Measurements from ENCODE around the gene CCL1. TPM values are rescaled to one million over a fixed set of nuclear protein-coding genes. Genes with fewer than 3 reads are reported as not detected.
"Not testable (repeated sequence)": the region's sequence is repeated elsewhere in the genome, so short reads cannot be mapped to it uniquely, and the experiment has no call there.

Gene CCL1
- polyA plus RNA-seq, 3 donors from 2014 or later = not detected

- H3K4me3 Mint-ChIP-seq = no peak overlapping the region
- H3K4me1 Mint-ChIP-seq = peaks cover 5 to 18% of the 10 kb centered on the region in 2 donors
- H3K36me3 Mint-ChIP-seq = no peaks in the 10 kb centered on the region
- H3K27ac Mint-ChIP-seq = no peak overlapping the region
- no peak for DNase-seq
- H3K9me3 Mint-ChIP-seq = no peaks in the 10 kb centered on the region
- H3K27me3 Mint-ChIP-seq (ENCODE audit: low read depth in 3 of 3) = peaks cover 0 to 3% (median 2%) of the 10 kb centered on the region in 3 donors
Measured at GRCh38 chr17:34360601-34361270, 2.3 kb downstream of the CCL1 start.

DNA sequence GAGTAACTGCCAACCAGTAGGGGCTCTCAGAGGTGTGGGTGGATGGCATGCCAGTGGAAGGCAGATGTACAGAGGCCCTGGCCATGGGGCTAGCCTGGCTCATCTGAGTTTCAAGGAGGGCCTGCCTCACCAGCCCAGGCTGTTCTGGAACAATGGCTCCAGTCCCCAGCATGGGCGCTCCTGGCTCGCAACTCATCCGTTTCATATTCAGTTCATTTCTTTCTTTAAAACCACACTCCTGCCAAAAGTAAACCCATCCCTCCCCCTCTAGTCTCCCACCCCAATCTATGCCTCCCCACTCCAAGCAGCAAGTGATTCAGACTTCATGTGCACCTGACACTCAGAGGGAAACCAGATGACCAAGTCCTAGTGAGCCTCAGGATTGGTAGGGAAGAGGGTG, 4.4 kb downstream of the CCL1 start:
- Mint-ChIP-seq H3K27me3 (ENCODE audit: low read depth in 3 of 3) (peaks cover 0 to 6% (median 4%) of the 10 kb centered on the region in 3 donors), H3K4me1 (peaks cover 3 to 10% of the 10 kb centered on the region in 2 donors), H3K27ac (no peak overlapping the region), H3K36me3 (no peaks in the 10 kb centered on the region), H3K4me3 (no peak overlapping the region), H3K9me3 (no peaks in the 10 kb centered on the region)
- no peak for DNase-seq

- no peak for DNase-seq
- H3K36me3 Mint-ChIP-seq = no peaks in the 10 kb centered on the region
- H3K9me3 Mint-ChIP-seq = no peaks in the 10 kb centered on the region
- no peaks in the 10 kb centered on the region for H3K4me1 Mint-ChIP-seq
- H3K27me3 Mint-ChIP-seq (ENCODE audit: low read depth in 3 of 3) = peaks cover 2 to 4% (median 3%) of the 10 kb centered on the region in 3 donors
- H3K4me3 Mint-ChIP-seq = no peak overlapping the region
- H3K27ac Mint-ChIP-seq = no peak overlapping the region
Measured at GRCh38 chr17:34357398-34357797, 5.6 kb downstream of the CCL1 start.

- no peaks in the 10 kb centered on the region for H3K9me3 Mint-ChIP-seq
- H3K36me3 Mint-ChIP-seq = no peaks in the 10 kb centered on the region
- no peak within 1 kb of the TSS for H3K4me3 Mint-ChIP-seq
- no peaks in the 10 kb centered on the region for H3K4me1 Mint-ChIP-seq
- H3K27me3 Mint-ChIP-seq (ENCODE audit: low read depth in 3 of 3) = peaks cover 2 to 3% (median 3%) of the 10 kb centered on the region in 3 donors
- no peak within 1 kb of the TSS for H3K27ac Mint-ChIP-seq
- DNase-seq = no peak
Measured at GRCh38 chr17:34356194-34356593, 6.8 kb downstream of the CCL1 start, which contains the start of gene CCL13. Gene CCL13 (plus strand): TSS chr17:34356480. CDS start chr17:34356527, 47 bp downstream.

DNA sequence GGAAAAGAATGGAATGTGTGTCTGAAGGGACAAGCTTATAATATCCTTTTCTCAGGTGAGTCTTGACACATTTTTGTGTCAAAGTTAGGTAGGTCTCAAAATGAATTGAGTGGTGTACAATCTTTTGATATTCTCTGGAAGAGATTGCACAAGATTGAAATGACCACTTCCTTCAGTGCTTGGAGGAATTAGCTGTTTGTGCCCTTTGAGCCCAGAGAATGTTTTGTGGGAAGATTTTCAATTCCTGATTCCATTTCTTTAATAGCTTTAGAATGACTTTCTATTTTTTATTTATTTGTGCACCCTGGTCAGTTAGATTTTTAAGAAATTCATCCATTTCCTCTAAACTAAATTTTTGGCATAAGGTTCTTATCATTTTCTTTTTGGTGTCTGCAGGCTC, 8.4 kb downstream of the CCL1 start:
- Mint-ChIP-seq H3K9me3 (no peaks in the 10 kb centered on the region), H3K36me3 (no peaks in the 10 kb centered on the region), H3K27ac (no peak overlapping the region), H3K27me3 (ENCODE audit: low read depth in 3 of 3) (peaks cover 2 to 3% (median 3%) of the 10 kb centered on the region in 3 donors), H3K4me1 (no peaks in the 10 kb centered on the region), H3K4me3 (no peak overlapping the region)
- DNase-seq = no peak

- no peak overlapping the region for H3K27ac Mint-ChIP-seq
- no peaks in the 10 kb centered on the region for H3K4me1 Mint-ChIP-seq
- H3K36me3 Mint-ChIP-seq = no peaks in the 10 kb centered on the region
- H3K27me3 Mint-ChIP-seq (ENCODE audit: low read depth in 3 of 3) = peaks cover 1 to 3% (median 2%) of the 10 kb centered on the region in 3 donors
- DNase-seq = no peak
- H3K4me3 Mint-ChIP-seq = no peak overlapping the region
- H3K9me3 Mint-ChIP-seq = no peaks in the 10 kb centered on the region
Measured at GRCh38 chr17:34352191-34352590, 10.8 kb downstream of the CCL1 start.

DNA sequence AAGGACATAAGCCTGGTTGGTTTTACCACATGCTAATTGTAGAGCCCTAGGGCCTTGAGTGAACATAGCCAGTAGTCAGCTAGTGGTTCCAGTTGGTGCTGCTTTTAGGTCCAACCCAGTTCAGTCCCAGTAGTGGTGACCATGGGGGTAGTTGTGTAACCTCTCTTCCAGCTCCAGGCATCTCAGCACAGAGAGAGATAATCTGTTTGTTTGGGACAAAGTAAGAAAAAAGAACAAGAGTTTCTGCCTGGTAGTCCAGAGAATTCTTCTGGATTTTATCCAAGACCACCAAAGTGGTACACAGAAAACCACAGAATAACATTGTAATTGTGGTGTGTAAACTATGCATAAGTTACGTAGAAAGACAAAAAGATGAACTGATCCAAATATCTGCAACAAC, 11.9 kb downstream of the CCL1 start:
- Mint-ChIP-seq H3K4me1 (no peaks in the 10 kb centered on the region), H3K9me3 (no peaks in the 10 kb centered on the region), H3K27ac (no peak overlapping the region), H3K36me3 (no peaks in the 10 kb centered on the region), H3K27me3 (ENCODE audit: low read depth in 3 of 3) (peaks cover 1 to 3% (median 2%) of the 10 kb centered on the region in 3 donors), H3K4me3 (no peak overlapping the region)
- no peak for DNase-seq

- peaks cover under 1 to 2% (median 1%) of the 10 kb centered on the region in 3 donors for H3K27me3 Mint-ChIP-seq (ENCODE audit: low read depth in 3 of 3)
- DNase-seq = no peak
- H3K4me3 Mint-ChIP-seq = no peak overlapping the region
- H3K36me3 Mint-ChIP-seq = no peaks in the 10 kb centered on the region
- no peaks in the 10 kb centered on the region for H3K9me3 Mint-ChIP-seq
- H3K27ac Mint-ChIP-seq = no peak overlapping the region
- H3K4me1 Mint-ChIP-seq = no peaks in the 10 kb centered on the region
Measured at GRCh38 chr17:34349751-34350150, 13.3 kb downstream of the CCL1 start.

- no peaks in the 10 kb centered on the region for H3K4me1 Mint-ChIP-seq
- H3K9me3 Mint-ChIP-seq = no peaks in the 10 kb centered on the region
- no peak for DNase-seq
- peaks cover 0 to 2% (median 1%) of the 10 kb centered on the region in 3 donors for H3K27me3 Mint-ChIP-seq (ENCODE audit: low read depth in 3 of 3)
- H3K27ac Mint-ChIP-seq = no peak overlapping the region
- H3K36me3 Mint-ChIP-seq = no peaks in the 10 kb centered on the region
- H3K4me3 Mint-ChIP-seq = no peak overlapping the region
Measured at GRCh38 chr17:34347063-34347462, 16.0 kb downstream of the CCL1 start.

GRCh38 chr17:34341916-34342315, 21.1 kb downstream of the CCL1 start:
- Mint-ChIP-seq H3K27ac (no peak overlapping the region), H3K27me3 (ENCODE audit: low read depth in 3 of 3) (peaks cover 4 to 10% (median 10%) of the 10 kb centered on the region in 3 donors), H3K9me3 (no peaks in the 10 kb centered on the region), H3K4me1 (no peaks in the 10 kb centered on the region), H3K4me3 (no peak overlapping the region), H3K36me3 (no peaks in the 10 kb centered on the region)
- no peak for DNase-seq

GRCh38 chr17:34339138-34339770, 23.8 kb downstream of the CCL1 start:
- Mint-ChIP-seq H3K27me3 (ENCODE audit: low read depth in 3 of 3) (peaks cover 4 to 12% (median 11%) of the 10 kb centered on the region in 3 donors), H3K27ac (no peak overlapping the region), H3K4me1 (no peaks in the 10 kb centered on the region)

GRCh38 chr17:34337701-34338100, 25.3 kb downstream of the CCL1 start:
- no peak for DNase-seq
- H3K4me3 Mint-ChIP-seq = no peak overlapping the region
- H3K27me3 Mint-ChIP-seq (ENCODE audit: low read depth in 3 of 3) = peaks cover 4 to 14% (median 10%) of the 10 kb centered on the region in 3 donors
- H3K36me3 Mint-ChIP-seq = no peaks in the 10 kb centered on the region
- no peak overlapping the region for H3K27ac Mint-ChIP-seq
- no peaks in the 10 kb centered on the region for H3K9me3 Mint-ChIP-seq
- H3K4me1 Mint-ChIP-seq = no peaks in the 10 kb centered on the region

More at GRCh38 chr17:34339138-34339770, 23.8 kb downstream of the CCL1 start:
- Mint-ChIP-seq H3K9me3 (no peaks in the 10 kb centered on the region), H3K36me3 (no peaks in the 10 kb centered on the region), H3K4me3 (no peak overlapping the region)
- no peak for DNase-seq

GRCh38 chr17:34327580-34327979, 35.5 kb downstream of the CCL1 start:
- not testable (repeated sequence) for H3K4me3 Mint-ChIP-seq, DNase-seq, H3K27ac Mint-ChIP-seq, H3K4me1 Mint-ChIP-seq, H3K36me3 Mint-ChIP-seq
- peaks cover 4 to 14% (median 6%) of the 10 kb centered on the region in 3 donors for H3K27me3 Mint-ChIP-seq (ENCODE audit: low read depth in 3 of 3)
- peaks cover 0 to 11% (median 2%) of the 10 kb centered on the region in 6 donors for H3K9me3 Mint-ChIP-seq

GRCh38 chr17:34321964-34322363, 41.1 kb downstream of the CCL1 start:
- Mint-ChIP-seq H3K9me3 (peaks cover 0 to 11% (median 2%) of the 10 kb centered on the region in 6 donors), H3K27me3 (ENCODE audit: low read depth in 3 of 3) (peaks cover 3 to 21% (median 3%) of the 10 kb centered on the region in 3 donors), H3K4me1 (no peaks in the 10 kb centered on the region), H3K4me3 (no peak overlapping the region), H3K36me3 (no peaks in the 10 kb centered on the region), H3K27ac (no peak overlapping the region)
- no peak for DNase-seq

Data from immature natural killer cell (primary cell).